Measurements from ENCODE around the gene MAGI3.
"Not testable (repeated sequence)": the region's sequence is repeated elsewhere in the genome, so short reads cannot be mapped to it uniquely, and the experiment has no call there.

MAGI3 gene

GRCh38 chr1:113451710-113452109 lies 61.4 kb downstream of the MAGI3 start:
- DNase-seq, result no peak

GRCh38 chr1:113452921-113453770 lies 62.8 kb downstream of the MAGI3 start:
- peak; percentile 43 for DNase-seq

- no peak for DNase-seq
Measured at GRCh38 chr1:113453771-113454083, 63.4 kb downstream of the MAGI3 start.

GRCh38 chr1:113455374-113455773 lies 65.1 kb downstream of the MAGI3 start:
- no peak for DNase-seq

GRCh38 chr1:113456967-113457366 lies 66.7 kb downstream of the MAGI3 start:
- peak; percentile 94 for DNase-seq

- no peak for DNase-seq
Measured at GRCh38 chr1:113459279-113459678, 69.0 kb downstream of the MAGI3 start.

GRCh38 chr1:113467991-113468390 lies 77.7 kb downstream of the MAGI3 start:
- no peak for DNase-seq

- DNase-seq, result not testable (repeated sequence)
Measured at GRCh38 chr1:113478427-113479195, 88.3 kb downstream of the MAGI3 start.

- DNase-seq, result no peak
Measured at GRCh38 chr1:113479713-113480676, 89.7 kb downstream of the MAGI3 start.

GRCh38 chr1:113485131-113485530 lies 94.8 kb downstream of the MAGI3 start:
- DNase-seq, result not testable (repeated sequence)

GRCh38 chr1:113488576-113489177 lies 98.4 kb downstream of the MAGI3 start:
- no peak for DNase-seq

GRCh38 chr1:113490384-113490783 lies 100.1 kb downstream of the MAGI3 start:
- DNase-seq, result no peak

GRCh38 chr1:113493533-113493932 lies 103.2 kb downstream of the MAGI3 start:
- DNase-seq, result no peak

- no peak for DNase-seq
Measured at GRCh38 chr1:113505357-113505756, 115.0 kb downstream of the MAGI3 start.

GRCh38 chr1:113507552-113508214 lies 117.4 kb downstream of the MAGI3 start:
- no peak for DNase-seq

- no peak for DNase-seq
Measured at GRCh38 chr1:113508364-113509164, 118.2 kb downstream of the MAGI3 start.

GRCh38 chr1:113509766-113510165 lies 119.5 kb downstream of the MAGI3 start:
- DNase-seq, result not testable (repeated sequence)

- no peak for DNase-seq
Measured at GRCh38 chr1:113511269-113511668, 121.0 kb downstream of the MAGI3 start.

- peak; percentile 14 for DNase-seq
Measured at GRCh38 chr1:113515498-113515897, 125.2 kb downstream of the MAGI3 start.

- no peak for DNase-seq
Measured at GRCh38 chr1:113517346-113517745, 127.0 kb downstream of the MAGI3 start.

GRCh38 chr1:113517983-113518382 lies 127.7 kb downstream of the MAGI3 start:
- no peak for DNase-seq
